Breast epithelium (tissue), 4 donors: ENCODE results near the gene TBRG4. TPM values are rescaled to one million over a fixed set of nuclear protein-coding genes. Genes with fewer than 3 reads are reported as not detected.

Source experiments
- DNase-seq, 2 donors: peaks; one replicate each; pipeline ENCODE4 v3.0.0-alpha.2; 2019; ENCODE audit warnings: low spot score in 2 of 2
- H3K27ac ChIP-seq, 2 donors: fragments of 200-600 bp; sonication (generic) in 1 of 2; one replicate each; pipeline ENCODE4 v1.5.1; 2016 to 2019; ENCODE audit warnings: mild to moderate bottlenecking in 1 of 2
- H3K27me3 ChIP-seq, 2 donors: fragments of 200-600 bp; sonication (generic) in 1 of 2; one replicate each; pipeline versions ENCODE4 v1.5.1 to v1.6.0; 2017 to 2019; ENCODE audit warnings: control low read depth in 1 of 2, mild to moderate bottlenecking in 1 of 2
- H3K36me3 ChIP-seq: fragments of 200-600 bp; one replicate; pipeline ENCODE4 v1.5.1; 2019
- H3K4me1 ChIP-seq, 2 donors: fragments of 200-600 bp; sonication (generic); one replicate each; pipeline ENCODE4 v1.5.1; 2016 to 2019; ENCODE audit warnings: control low read depth in 1 of 2
- H3K4me3 ChIP-seq, 3 donors: fragments of 200-600 bp; sonication (generic); 1 replicate in 2 of 3; 2 replicates in 1 of 3; pipeline ENCODE4 v1.5.1; 2016 to 2019; ENCODE audit warnings: mild to moderate bottlenecking in 3 of 3, moderate library complexity in 2 of 3
- H3K9me3 ChIP-seq, 2 donors: fragments of 200-600 bp; sonication (generic) in 1 of 2; one replicate each; pipeline ENCODE4 v1.5.1; 2016 to 2019; ENCODE audit warnings: control low read depth in 1 of 2
- CTCF ChIP-seq, 3 donors: fragments of 450-650 bp; IDR thresholded peaks; one replicate each; pipeline ENCODE4 v1.5.1; 2016 to 2017; ENCODE audit warnings: antibody characterized with exemption in 3 of 3, mild to moderate bottlenecking in 3 of 3, moderate library complexity in 3 of 3
- POLR2A ChIP-seq: fragments of 450-650 bp; IDR thresholded peaks from one replicate; pipeline ENCODE4 v1.6.1; 2016; ENCODE audit warnings: antibody characterized with exemption, mild to moderate bottlenecking, moderate library complexity
- POLR2AphosphoS5 ChIP-seq, 3 donors: sonication (generic); formaldehyde crosslinking; IDR thresholded peaks; one replicate each; pipeline ENCODE4 v1.6.1; 2017; ENCODE audit warnings: antibody characterized with exemption in 3 of 3
- intact Hi-C: fragments of 100-400 bp; cut with DNase I; formaldehyde crosslinking; loops from one replicate; pipeline ENCODE4 v1.15.1; 2023; ENCODE audit warnings: low total_unique reads
- total RNA-seq, 3 donors: library from RNA; depleted of rRNA; stranded (reverse); fragments of >200 nt; gene quantifications; one replicate each; pipeline ENCODE4 v1.1.0, GENCODE V29; 2016

TBRG4 gene
- total RNA-seq, 3 donors from 2014 or later, result 37.9 to 63.8 (median 62.3) TPM

DNA sequence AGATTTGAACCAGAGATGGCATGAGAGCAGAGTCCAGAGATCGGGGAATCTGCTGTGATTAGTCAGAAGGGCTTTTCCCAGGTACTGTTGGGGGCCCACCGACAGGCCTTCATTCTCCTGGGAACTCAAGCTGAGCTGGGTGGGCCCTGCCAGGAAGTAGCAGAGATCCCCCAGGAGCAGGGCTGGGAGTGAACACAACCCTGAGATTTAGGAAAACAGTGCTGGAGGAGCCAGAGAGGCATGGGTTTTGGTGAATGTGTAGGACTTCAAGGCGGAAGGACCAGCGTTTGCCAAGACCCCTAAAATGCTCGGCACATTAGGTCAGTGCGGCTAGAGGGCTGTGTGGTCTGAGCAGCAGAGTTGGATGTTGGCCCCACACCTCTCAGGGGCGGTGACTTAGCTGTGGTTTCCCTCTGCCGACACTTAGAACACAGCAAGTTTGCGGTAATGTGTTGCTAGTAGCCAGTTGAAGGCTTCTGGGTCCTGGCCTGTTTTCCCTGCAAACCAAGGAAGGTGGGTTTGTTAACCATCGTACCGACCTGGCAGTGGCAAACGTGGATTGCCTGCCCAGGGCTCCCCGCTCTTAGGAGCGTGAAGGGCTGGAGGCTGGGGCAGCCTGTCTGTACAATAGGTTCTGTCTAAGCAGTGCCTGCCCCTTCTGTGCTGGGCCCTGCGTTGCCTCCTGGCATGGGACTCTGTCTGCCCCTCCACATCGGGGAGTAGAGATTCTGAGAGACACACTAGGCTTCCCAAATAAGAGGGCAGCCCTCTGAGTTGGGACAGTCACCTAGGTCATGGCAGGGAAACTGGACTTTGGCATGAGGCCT is 36.8 kb downstream of the TBRG4 start:
- no peaks in the 10 kb centered on the region for H3K27me3 ChIP-seq
- intact Hi-C loops, result no loop called here
- DNase-seq, result no peak
- peaks cover 0 to 9% of the 10 kb centered on the region in 2 donors for H3K4me1 ChIP-seq
- TF ChIP-seq POLR2A (no peak), POLR2AphosphoS5 (IDR thresholded peaks at IDR 0.05) (no peak), CTCF (IDR thresholded peaks at IDR 0.05) (no peak)
- no peaks in the 10 kb centered on the region for H3K9me3 ChIP-seq
- H3K27ac ChIP-seq, result no peak overlapping the region
- H3K36me3 ChIP-seq, result no peaks in the 10 kb centered on the region
- no peak overlapping the region for H3K4me3 ChIP-seq

- Histone ChIP-seq H3K4me1 (peaks cover 0 to 9% of the 10 kb centered on the region in 2 donors), H3K9me3 (no peaks in the 10 kb centered on the region), H3K4me3 (no peak overlapping the region), H3K36me3 (no peaks in the 10 kb centered on the region), H3K27me3 (no peaks in the 10 kb centered on the region), H3K27ac (peak overlapping the region in 1 of 2 donors; percentile 23)
- intact Hi-C loops, result no loop called here
- peak; percentile 39 to 73 for DNase-seq
- TF ChIP-seq POLR2AphosphoS5 (IDR thresholded peaks at IDR 0.05) (no peak), CTCF (IDR thresholded peaks at IDR 0.05) (no peak), POLR2A (no peak)
Measured at GRCh38 chr7:45073786-45074527, 37.5 kb downstream of the TBRG4 start.

GRCh38 chr7:45073031-45073785 is 38.3 kb downstream of the TBRG4 start:
- intact Hi-C loops, result no loop called here
- Histone ChIP-seq H3K4me3 (no peak overlapping the region), H3K4me1 (peaks cover 0 to 9% of the 10 kb centered on the region in 2 donors), H3K27ac (peak overlapping the region in 1 of 2 donors; percentile 23), H3K36me3 (no peaks in the 10 kb centered on the region), H3K9me3 (no peaks in the 10 kb centered on the region), H3K27me3 (no peaks in the 10 kb centered on the region)
- no peak for TF ChIP-seq POLR2A
- TF ChIP-seq POLR2AphosphoS5 (IDR thresholded peaks at IDR 0.05), result no peak
- TF ChIP-seq CTCF (IDR thresholded peaks at IDR 0.05), result no peak
- no peak for DNase-seq

DNA sequence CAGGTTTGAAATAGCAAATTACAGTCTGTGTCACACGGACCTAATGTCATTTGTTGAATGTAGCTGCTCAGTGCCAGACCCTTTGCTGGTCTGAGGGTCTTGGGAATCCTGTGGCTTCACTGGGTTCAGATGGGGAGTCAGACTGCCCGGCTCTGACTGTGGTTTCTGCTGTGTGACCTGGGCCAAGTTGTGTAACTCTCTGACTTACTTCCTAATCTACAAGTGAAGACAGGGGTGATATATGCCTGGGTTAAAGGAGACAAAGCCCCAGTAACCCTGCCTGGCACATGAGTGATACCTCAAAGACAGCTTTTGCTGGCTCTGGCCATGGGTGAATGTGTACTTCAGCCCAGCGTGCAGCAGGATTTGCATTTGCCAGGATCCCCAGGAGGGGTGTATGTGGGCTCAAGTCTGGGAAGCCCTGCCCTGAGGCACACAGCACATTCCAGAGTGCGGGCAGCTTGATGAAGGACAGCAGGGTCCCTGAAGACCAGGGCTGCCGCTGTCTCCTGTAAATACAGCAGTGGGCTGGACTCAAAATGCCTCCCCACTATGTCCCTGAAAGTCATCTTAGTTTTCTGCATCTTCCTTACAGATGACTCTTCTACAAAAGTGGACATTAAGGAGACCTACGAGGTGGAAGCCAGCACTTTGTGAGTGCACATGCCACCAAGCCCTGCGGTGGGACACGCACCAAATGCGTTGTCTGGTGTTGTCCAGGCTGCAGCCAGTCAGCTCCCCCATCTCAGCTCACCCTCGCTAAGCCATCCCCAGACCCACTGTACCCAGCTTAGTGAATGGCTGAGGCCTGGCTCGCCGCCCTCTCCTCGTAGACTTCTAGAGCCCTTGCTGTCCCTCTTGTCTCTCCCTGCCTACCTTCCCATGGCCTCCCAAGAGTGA is 39.1 kb downstream of the TBRG4 start:
- H3K9me3 ChIP-seq, result no peaks in the 10 kb centered on the region
- TF ChIP-seq CTCF (IDR thresholded peaks at IDR 0.05), result no peak
- TF ChIP-seq POLR2A, result no peak
- TF ChIP-seq POLR2AphosphoS5 (IDR thresholded peaks at IDR 0.05), result no peak
- no peaks in the 10 kb centered on the region for H3K27me3 ChIP-seq
- peak overlapping the region in 1 of 2 donors; percentile 23 for H3K27ac ChIP-seq
- H3K4me3 ChIP-seq, result no peak overlapping the region
- intact Hi-C loops, result no loop called here
- peaks cover 0 to 9% of the 10 kb centered on the region in 2 donors for H3K4me1 ChIP-seq
- no peak for DNase-seq
- H3K36me3 ChIP-seq, result no peaks in the 10 kb centered on the region
